HG02610 (cell line): Measurements from ENCODE around the gene ACKR1.

ENCODE experiments used
- ATAC-seq: cut with Tn5 transposase; IDR thresholded peaks from one replicate; pipeline ENCODE4 v1.9.1; 2021; ENCODE audit warnings: mild to moderate bottlenecking, moderate library complexity; ENCODE audit not compliant: unreplicated experiment

ACKR1 gene

DNA sequence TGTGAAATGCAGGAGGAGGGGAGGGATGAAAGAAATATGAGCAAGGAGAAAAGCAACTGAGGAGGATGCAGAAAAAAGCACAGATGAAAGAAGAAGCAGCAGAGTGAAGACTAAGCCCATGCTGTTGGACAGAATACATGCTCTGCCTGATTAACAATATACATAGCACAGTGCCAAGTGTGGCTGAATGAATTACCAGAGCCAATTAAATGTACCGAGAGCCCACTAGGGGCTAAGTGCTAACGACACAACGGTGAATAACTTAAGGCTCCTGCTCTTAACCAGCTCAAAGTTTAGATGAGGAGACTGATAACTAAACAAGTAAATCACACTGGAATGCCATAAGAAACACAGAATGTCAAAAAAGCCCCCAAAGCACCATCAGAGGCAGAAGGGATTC lies 17.6 kb upstream of the ACKR1 start:
- ATAC-seq = no peak

DNA sequence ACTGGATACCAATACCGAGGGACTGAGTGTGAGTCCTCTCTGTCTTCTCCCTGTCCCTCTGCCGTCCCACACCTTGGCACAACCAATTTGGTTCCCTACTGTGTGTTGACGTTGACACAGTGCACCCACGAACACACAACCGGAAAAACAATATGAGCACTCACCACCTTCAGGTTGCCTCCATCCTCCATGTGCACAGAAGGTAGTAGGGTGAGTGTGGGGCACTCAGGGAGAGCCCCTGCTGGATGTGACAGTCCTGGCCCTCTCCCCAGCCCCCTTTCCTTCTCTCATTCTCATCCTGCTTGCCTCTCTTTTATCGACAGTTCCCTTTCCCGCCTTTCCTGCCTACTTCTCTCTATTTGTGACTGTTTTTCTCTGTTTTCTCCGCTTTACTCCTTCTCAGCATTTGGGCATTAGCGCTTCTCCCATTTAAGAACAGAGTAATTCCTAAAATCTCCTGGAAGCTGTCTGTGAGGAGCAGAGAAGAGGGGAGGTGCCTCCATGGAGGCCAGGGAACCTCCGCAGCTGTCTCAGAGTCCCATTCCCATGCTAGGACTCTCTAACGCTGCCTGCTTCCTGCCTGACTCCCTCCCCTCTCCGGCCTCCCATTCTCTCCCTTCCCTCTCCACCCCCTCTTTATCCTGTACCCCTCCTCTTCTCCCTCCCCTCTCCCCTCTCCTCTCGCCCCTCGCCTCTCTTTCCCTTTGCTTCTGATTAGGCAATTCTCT lies 16.9 kb upstream of the ACKR1 start:
- ATAC-seq = no peak

DNA sequence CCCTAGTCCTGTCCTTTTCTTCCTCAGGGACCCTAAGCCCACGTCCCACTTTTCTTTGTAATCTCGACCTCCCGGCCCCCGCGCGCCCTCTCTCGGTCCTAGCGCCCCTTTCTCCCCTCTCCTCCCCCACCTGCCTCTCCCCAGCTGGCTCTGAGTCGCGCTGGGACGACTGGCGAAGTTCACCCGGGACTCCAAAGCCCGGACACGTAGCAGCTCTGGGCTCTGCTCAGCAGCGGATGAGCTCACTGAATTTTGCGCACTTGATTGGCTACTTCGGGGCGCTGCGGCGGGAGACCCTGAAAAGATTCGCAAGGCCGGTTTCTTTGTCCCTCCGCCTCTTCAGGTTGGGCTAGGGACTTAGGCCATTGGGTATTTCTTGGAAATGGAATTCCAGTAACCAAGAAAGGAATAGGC lies 16.3 kb upstream of the ACKR1 start:
- ATAC-seq = peak; percentile 87

DNA sequence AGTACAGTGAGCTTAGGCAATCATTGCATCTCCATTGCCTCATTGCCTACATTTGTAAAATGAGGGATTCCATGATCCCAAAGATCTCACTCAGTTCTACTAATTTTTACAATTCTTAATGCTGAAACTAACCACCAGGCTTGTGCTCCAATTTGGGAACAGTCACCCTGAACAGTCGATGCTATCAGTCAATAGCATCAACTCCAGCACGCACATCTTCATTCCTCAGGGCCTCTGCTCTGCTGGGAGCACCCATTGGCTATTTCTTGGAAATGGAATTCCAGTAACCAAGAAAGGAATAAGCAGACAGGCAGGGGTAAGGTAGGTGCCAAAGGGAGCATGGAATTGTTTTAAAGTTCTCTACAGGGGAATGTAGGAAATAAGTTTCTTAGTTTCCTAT lies 14.2 kb upstream of the ACKR1 start:
- ATAC-seq = no peak

DNA sequence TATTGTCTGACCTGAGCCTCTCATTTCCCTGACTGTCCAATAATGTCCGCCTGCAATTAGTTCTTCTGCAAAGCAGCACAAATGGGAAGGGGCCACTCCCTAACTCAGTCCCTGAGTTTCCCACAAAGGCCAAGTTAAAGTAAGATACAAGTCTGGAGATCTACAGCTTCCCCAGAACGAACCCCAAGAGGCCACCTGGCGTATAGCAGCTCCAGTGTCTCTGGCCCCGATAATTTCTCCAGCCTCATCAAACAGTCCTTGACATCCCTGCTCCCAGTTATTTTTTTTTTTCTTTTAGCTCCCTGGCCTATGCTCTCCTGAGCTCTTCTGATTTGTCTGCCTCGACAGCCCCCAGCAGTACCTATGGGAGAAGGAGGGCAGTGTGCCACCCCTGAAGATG lies 8.1 kb upstream of the ACKR1 start:
- ATAC-seq = no peak

DNA sequence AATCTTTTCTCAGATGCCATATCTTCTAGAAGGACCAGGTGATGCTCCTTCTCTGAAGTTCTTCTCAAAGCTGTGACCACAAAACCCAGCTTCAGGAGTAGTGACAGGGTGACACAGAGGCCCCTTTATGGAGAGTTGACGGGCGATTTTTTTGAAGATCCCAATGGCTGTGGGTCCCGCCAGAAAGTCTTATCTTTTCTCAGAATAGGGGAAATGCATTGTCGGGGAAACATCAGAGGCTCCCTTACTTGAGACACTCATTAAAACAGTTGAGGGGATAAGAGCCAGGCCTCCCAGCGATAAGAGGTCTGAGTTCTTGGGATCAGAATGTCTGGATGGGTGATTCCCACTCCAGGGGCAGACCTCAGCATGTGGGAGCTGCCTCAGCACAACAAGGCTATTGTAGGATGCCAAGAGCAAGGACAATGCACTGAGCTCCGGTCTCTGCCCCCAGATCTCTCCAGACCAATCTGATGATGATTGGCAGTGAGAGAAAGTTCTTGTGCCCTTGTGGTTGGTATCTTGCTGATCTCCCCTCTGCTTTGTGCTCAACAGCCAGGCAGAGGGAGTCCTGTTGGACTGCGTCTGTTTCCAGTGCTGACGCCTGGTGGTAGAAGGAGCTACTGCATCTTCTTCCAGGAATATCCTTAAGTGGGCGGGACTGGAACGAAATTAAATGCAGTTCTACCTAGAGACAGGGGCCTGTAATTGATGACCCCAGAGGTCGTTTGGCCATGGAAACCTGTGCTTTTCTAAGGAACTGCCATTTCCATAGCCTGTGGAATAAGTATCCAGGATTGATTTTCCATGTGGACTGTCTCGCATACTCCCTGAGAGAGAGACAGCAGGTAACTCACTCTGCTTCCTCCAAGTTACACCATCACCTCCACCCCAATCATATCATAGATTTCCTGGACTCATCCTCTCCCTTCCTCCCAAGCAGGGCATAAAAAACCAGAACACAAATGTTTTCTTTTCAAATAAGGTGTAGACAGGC lies 6.8 kb upstream of the ACKR1 start:
- peak; percentile 81 for ATAC-seq

DNA sequence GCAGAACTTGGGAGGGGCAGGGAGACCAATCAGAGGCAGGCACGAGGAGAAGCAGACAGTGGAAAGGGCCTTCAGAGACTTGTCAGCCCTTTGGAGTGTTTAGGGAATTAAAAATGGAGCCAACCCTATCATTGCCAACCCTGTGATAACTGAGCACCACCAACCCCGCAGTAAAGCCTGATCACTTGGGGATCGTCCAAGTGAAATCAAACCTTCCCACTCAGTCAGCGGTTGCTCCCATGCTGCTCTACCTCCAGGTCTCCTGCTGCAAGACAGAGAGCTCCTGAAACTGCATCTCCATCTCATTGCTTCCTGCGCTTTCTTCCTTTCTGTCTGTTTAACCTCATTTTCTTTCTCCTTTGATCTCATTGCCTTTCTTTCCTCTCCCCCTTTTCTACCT lies 4.8 kb upstream of the ACKR1 start:
- ATAC-seq = no peak

DNA sequence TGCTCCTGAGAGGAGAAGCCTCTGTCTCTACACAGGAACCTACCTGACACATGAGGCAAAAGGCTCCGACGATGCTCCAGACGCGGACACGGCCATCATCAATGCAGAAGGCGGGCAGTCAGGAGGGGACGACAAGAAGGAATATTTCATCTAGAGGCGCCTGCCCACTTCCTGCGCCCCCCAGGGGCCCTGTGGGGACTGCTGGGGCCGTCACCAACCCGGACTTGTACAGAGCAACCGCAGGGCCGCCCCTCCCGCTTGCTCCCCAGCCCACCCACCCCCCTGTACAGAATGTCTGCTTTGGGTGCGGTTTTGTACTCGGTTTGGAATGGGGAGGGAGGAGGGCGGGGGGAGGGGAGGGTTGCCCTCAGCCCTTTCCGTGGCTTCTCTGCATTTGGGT lies 3.9 kb upstream of the ACKR1 start:
- no peak for ATAC-seq

DNA sequence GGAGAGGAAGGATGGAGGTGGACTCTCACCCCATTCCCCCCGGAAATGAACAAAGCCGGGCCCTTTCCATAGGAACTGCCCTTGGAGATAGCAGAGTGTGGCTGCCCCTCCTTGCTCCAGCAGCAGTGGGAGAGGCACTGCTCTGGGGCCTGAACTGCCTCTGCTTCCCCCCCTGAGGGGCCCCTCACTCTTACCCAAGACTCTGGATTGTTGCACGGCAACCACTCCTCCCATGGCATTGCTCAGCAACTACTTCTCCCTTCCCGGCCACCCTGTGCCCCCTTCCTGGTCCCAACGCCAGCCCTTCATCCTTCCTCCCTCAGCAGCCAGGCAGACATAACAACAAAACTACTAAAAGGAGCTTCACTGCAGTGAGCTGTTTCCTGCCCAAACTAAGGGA lies 3.0 kb upstream of the ACKR1 start:
- ATAC-seq = no peak

DNA sequence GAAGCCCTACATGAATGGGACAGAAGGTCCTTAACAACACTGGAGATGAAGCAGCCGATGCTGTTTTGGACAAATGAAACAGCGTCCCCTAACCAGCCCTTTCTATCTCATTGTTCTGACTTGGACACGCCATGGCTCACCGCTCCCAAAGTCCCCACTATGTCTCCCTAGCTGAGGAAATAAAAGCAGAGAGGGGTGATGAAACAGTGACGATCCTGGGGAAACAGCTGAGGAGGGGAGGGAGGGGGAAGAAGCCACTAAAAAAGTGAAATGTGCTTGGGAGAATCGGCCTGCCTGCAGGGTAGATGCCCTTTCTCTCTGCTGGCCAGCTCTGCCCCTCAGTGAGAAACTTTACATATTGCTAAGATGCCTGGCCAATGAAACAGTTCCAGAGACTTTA lies 1.1 kb upstream of the ACKR1 start:
- ATAC-seq = no peak

DNA sequence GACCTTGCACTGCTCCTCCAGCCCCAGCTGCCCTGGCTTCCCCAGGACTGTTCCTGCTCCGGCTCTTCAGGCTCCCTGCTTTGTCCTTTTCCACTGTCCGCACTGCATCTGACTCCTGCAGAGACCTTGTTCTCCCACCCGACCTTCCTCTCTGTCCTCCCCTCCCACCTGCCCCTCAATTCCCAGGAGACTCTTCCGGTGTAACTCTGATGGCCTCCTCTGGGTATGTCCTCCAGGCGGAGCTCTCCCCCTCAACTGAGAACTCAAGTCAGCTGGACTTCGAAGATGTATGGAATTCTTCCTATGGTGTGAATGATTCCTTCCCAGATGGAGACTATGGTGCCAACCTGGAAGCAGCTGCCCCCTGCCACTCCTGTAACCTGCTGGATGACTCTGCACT lies 550 bp downstream of the ACKR1 start:
- ATAC-seq = no peak

DNA sequence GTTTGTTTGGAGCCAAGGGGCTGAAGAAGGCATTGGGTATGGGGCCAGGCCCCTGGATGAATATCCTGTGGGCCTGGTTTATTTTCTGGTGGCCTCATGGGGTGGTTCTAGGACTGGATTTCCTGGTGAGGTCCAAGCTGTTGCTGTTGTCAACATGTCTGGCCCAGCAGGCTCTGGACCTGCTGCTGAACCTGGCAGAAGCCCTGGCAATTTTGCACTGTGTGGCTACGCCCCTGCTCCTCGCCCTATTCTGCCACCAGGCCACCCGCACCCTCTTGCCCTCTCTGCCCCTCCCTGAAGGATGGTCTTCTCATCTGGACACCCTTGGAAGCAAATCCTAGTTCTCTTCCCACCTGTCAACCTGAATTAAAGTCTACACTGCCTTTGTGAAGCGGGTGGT lies 1.4 kb downstream of the ACKR1 start:
- ATAC-seq = no peak

DNA sequence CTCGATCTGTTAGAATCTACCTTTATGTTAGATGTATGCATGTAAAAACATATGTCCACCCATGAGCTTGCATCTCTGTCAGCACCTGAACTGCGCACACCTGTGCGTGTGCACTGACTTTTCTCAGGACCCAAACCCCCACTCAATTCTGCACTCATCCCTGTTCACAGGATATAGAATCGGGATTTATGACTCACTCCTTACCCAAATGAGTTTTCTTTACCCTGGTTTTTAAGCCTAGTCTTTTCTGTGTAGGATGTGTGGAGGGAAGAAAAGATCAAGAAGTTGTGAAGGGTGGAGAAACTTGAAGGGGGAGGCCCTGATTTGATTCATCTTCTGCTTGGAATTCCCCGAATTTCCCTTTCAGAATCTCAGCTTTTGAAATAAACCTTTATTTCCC lies 2.4 kb downstream of the ACKR1 start:
- no peak for ATAC-seq

DNA sequence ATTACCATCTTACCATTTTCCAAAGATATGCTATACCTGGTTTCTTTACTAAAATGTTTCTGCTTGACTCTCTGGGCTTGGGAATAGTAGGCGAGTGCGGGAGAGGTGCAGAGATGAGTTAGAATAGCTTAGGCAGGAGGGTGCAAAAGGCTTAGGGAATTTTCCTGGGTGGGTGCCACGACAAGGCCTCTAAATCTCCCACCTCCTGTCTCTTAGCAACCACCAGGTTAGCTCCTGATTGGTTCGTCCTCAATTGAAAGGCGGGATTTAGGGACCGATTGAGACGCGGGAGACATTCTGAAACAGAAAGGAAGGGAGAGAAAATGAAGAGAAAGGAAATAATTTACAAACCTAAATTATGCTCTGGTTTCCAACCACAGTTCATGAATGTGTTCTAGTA lies 3.1 kb downstream of the ACKR1 start:
- no peak for ATAC-seq

DNA sequence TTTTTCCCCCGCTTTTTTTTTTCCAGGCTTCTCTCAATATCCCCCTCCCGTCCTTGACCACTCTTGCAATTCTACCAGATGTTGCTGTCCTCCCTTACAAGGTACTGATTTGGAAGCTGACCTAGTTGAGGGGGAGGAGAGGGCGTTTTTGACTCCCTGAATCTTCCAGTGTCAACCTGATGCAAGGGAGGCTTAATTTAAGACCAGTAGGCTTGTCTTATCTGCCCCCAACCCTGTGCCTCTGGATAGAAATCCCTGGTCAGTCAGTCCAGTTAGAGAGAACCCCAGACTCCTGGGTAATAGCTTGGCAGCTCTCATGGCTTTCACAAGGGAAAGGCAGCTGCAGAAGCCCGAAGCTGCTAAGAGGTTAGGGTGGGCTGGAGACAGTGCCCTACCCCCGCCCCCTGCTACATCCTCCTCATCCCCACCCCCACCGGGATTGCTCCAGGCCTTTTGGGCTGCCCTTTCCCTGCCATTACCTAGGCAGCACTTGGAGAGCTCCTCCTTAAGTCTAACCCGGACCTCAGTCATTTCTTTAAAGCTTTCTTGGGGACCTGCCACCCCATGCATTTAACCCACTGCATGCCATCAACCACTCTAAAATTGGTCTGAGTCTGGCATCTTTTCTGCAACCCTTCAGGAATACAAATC lies 3.6 kb downstream of the ACKR1 start:
- ATAC-seq = no peak

DNA sequence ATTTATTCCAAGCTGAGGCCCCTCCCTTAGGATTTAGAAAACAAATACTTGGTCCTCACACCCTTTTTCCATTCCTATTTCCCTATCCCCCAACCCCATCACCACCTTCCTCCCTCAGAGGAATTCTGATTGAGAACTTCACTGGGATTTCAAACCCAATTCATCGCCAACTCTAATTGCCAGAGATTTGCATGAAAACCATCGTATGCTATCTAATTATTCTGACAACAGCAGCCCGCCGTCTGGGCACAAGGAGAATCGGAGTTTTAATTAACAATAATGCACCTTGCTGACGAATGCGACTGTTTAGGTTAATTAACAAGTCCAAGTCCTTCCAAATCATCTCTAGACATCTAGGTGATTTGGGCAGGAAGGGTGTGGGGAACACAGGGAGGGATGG lies 4.4 kb downstream of the ACKR1 start:
- ATAC-seq = no peak

DNA sequence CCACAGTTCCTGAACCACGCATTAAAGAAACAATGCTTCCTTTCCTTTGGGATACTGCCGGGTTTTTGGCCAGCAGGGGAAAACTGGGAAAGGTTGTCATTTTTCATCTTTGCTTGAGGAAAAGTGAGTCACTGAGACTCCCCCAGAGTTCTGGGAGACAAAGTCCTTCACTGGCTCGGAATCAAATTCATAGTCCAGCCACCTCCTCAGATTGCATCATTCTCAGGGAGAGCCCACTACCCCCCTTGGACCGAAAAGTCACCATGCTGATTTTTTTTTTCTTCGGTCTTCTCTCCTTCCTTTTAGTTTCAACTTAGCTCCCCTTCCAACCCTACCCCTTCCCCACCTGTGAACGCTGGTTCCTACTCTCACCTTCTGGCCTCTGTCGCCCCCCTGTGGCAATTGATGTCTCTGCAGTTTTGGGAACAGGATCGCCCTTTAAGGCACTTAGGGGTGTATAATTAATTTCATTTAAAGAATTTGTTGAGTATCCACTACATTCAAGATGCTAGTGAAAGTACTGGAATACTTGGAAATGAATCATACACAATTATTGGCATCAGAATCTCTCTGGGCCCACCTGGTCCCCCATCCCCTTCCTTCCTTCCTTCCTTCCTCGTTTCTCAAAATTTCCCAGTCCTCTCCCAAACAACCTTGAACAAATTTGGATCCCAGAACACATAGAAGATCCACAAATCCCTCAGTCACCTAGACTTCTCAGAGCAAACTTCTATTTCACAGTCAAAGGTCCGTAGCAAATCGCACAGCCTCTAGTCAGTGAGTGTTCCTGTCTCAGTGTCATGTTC lies 6.9 kb downstream of the ACKR1 start:
- ATAC-seq = no peak

DNA sequence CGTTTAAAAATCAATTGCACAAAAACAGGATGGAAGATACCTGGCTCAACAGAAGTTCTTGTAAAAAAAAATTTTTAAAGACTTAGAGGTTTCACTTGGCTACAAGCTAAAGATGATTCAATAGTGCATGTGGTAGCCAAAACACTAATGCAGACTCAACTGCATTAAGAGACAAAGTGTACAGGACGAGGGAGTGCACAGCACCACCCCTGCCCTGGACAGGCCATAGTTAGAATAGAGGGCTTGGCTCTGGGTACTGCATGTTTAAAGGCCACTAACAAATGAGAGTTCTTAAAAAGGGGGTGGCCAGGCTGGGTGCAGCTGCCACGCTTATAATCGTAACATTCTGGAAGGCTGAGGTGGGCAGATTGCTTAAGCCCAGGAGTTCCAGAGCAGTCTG lies 7.9 kb downstream of the ACKR1 start:
- no peak for ATAC-seq

DNA sequence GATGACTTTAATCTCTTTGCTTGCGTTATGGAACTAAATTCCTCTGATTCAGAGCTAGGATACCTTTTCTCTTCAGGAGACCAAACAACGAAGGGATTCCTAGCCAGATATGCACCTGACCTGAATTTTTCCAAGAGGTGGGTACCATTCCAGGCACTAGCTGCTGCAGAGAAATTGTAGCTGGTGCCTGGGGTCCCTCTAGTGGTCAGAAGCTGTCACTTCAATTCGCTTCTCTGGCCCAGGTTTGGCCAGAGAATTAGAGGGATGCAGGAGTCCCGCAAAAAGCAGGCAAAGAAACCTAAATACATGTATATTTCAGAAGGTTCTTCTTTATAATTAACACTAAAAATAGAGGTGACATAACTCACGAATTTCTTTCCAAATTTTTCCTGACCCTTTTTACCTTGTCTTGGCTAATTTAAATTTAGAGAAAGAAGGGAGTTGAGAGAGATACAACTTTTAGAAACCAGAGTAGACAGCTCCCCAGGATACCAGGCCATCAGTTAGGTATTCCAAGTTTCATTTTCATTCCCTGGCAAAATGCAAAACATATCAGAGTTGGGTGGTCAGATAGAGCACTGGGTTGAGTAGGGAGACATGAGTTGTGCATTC lies 9.6 kb downstream of the ACKR1 start:
- ATAC-seq = no peak
